ENCODE measurements around the gene MRPL20.
"Not testable (repeated sequence)": the region's sequence is repeated elsewhere in the genome, so short reads cannot be mapped to it uniquely, and the experiment has no call there.

Gene MRPL20

GRCh38 chr1:1406821-1407635 is at the start of gene MRPL20:
TSS of gene MRPL20 (minus strand) at chr1:1407293. CDS start at chr1:1407217, 76 bp downstream.
- DNase-seq, result peak; percentile 88

- not testable (repeated sequence) for DNase-seq
These were observed 49.7 kb upstream of the MRPL20 start for GRCh38 chr1:1456683-1457255.

- DNase-seq, result not testable (repeated sequence)
These were observed 48.8 kb upstream of the MRPL20 start for GRCh38 chr1:1455934-1456333.

GRCh38 chr1:1455366-1455884 is 48.3 kb upstream of the MRPL20 start:
- no peak for DNase-seq

- DNase-seq, result not testable (repeated sequence)
These were observed 47.4 kb upstream of the MRPL20 start for GRCh38 chr1:1454286-1455056.

GRCh38 chr1:1452882-1453281 is 45.8 kb upstream of the MRPL20 start:
- DNase-seq, result no peak

- DNase-seq, result not testable (repeated sequence)
These were observed 45.3 kb upstream of the MRPL20 start for GRCh38 chr1:1452365-1452739.

- DNase-seq, result no peak
These were observed 44.7 kb upstream of the MRPL20 start for GRCh38 chr1:1451696-1452364.

GRCh38 chr1:1450616-1451015 is 43.5 kb upstream of the MRPL20 start:
- DNase-seq, result not testable (repeated sequence)

GRCh38 chr1:1449099-1449739 is 42.1 kb upstream of the MRPL20 start, which contains the start of gene ATAD3C:
TSS of gene ATAD3C (plus strand) at chr1:1449689. CDS start at chr1:1450684, 995 bp downstream.
- DNase-seq, result no peak

- DNase-seq, result not testable (repeated sequence)
These were observed 39.5 kb upstream of the MRPL20 start for GRCh38 chr1:1446631-1447030.

- DNase-seq, result no peak
These were observed 35.1 kb upstream of the MRPL20 start for GRCh38 chr1:1442069-1442770.

- no peak for DNase-seq
These were observed 34.2 kb upstream of the MRPL20 start for GRCh38 chr1:1441002-1441888.

GRCh38 chr1:1440262-1441001 is 33.3 kb upstream of the MRPL20 start:
- no peak for DNase-seq

GRCh38 chr1:1439546-1440261 is 32.6 kb upstream of the MRPL20 start:
- DNase-seq, result no peak

GRCh38 chr1:1438531-1439381 is 31.7 kb upstream of the MRPL20 start:
- no peak for DNase-seq

- no peak for DNase-seq
These were observed 30.8 kb upstream of the MRPL20 start for GRCh38 chr1:1437904-1438376.

All from fibroblast of skin of right quadriceps (primary cell).